NCI-H187 treated with DMSO at 0.1 percent for 48 hours (cell line): ENCODE data around the gene OR13C3.
"Not testable (repeated sequence)": the region's sequence is repeated elsewhere in the genome, so short reads cannot be mapped to it uniquely, and the experiment has no call there.

ENCODE experiments used
- DNase-seq: peaks from one replicate; lab custom pipeline; 2025; lab: John Stamatoyannopoulos, UW

OR13C3 gene

DNA sequence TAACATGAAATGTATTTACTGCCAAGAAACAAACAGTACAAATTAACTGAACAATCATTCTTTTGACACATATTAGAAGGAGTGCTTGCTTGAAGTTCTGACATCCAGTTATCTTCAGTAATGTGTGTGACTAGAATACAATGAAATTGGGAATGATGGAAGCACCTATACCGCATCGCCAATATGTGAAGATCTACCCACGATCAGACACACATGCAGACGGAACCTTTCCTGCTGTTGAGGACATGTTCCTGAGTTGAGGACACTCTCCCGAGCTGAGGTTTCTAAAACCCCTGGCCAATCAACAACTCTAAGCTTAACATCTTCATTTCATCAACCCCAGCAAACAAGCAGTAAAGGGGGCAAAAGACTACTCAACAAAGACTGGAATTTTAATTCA, at the start of gene OR13C3:
Gene OR13C3, minus strand, starts transcription at position 101 of the 400 bp plus-strand sequence. CDS start 133 bp downstream, outside the sequence.
- no peak for DNase-seq

DNA sequence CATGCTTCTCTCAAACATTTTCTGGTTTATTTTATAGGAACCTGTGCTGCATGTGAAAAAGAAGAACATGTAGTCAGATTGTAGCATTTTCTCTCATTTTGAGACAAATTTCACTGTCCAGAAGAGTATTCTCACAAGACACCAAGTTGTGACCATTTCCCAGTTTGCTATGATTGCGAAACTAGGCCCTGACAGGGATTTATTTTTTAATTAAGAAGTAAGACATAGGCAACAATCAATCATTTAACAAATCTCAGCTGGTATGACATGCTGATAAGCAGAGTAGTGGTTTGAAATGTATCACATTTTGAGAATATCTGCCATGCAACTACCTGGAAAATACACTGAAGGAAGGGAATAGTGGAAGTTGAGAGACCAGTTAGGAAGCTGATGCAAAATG, 43.9 kb upstream of the OR13C3 start:
- no peak for DNase-seq

GRCh38 chr9:104577263-104577662, 40.6 kb upstream of the OR13C3 start:
- no peak for DNase-seq

GRCh38 chr9:104575456-104575855, 38.8 kb upstream of the OR13C3 start:
- no peak for DNase-seq

DNA sequence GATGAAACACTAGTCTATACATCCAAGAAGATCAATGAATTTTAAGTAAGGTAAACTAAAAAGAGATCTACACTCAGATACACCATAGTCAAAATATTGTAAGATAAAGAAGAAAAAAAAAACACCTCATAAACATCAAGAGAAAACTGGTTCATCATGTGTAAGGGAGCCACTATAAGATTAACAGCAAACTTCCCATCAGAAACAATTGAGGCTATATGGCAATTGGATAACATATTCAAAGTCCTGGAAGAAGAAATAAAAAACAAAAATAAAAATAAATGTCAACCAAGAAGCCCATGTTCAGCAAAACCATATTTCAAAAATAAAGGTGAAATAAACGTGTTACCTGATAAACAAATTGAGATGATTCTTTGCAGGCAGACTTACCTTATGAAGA, 36.0 kb upstream of the OR13C3 start:
- no peak for DNase-seq

GRCh38 chr9:104568868-104569267, 32.2 kb upstream of the OR13C3 start, which contains the start of gene OR13C8:
TSS of gene OR13C8 (plus strand) at chr9:104569168. CDS start at chr9:104569168, 0 bp downstream.
- DNase-seq = no peak

- no peak for DNase-seq
Measured at GRCh38 chr9:104564358-104564757, 27.7 kb upstream of the OR13C3 start.

DNA sequence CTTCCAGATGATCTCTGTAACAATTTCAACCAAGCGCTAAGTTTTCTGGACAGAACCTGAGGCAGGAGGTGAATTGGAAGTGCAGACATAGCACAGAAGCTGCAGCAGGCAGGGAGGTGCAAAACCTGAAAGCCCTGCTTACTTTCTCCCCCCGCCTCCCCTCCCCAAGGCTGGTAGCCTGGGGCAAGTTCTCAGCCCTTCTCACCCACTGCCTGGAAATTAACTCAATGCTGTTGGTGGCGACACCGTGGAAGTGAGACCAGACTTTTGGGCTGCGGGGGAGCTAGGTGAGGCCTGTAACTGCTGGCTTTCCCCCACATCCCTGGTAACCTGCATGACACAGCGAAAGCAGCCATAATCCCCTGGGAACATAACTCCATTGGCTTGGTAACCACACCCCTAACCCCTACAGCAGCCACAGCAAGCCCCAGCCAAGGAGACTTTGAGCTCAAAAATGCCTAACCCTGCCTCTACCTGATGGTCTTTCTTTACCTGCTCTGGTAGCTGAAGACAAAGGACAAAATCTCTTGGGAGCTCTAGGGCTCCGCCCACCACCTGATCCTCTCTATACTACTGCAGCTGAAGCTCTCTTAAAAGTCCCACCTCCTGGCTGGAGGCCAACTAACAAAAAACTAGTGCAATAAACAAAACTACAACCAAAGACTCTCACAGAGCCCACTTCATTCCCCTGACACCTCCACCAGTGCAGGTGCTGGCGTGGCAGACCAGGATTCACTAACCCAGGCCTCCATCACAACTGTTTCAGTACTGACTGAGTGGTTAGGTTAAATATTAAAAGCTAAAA, 20.4 kb upstream of the OR13C3 start:
- DNase-seq = no peak

DNA sequence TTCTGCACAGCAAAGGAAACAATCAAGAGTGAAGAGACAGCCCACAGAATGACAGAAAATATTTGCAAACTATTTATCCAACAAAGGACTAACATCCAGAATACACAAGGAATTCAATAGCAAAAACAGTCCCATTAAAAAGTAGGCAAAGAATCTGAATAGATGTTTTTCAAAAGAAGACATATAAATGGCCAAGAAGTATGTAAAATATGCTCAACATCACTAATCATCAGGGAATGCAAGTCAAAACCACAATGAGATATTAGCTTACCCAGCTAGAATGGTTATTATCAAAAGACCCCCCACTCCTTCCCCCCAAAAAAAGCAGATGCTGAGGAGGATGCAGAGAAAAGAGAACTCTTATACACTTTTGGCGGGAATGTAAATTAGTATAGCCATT, 18.9 kb upstream of the OR13C3 start:
- no peak for DNase-seq

GRCh38 chr9:104553261-104553660, 16.6 kb upstream of the OR13C3 start:
- no peak for DNase-seq

DNA sequence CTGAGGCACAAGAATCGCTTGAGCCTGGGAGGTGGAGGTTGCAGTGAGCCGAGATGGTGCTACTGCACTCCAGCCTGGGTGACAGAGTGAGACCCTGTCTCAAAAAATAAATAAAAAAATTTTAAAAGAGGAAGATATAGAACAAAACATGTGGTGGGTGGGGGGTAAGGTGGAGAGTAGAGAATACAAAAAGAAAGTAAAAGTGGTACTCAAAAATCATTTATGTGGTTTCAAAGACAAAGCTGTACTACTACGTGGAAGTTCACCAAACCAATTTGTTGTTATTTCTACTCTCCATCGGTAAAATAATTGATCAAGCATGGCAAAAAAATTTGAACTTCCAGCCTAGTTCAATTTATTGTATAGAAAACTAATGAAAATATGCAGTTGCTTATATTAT, 8.0 kb upstream of the OR13C3 start:
- DNase-seq = no peak

DNA sequence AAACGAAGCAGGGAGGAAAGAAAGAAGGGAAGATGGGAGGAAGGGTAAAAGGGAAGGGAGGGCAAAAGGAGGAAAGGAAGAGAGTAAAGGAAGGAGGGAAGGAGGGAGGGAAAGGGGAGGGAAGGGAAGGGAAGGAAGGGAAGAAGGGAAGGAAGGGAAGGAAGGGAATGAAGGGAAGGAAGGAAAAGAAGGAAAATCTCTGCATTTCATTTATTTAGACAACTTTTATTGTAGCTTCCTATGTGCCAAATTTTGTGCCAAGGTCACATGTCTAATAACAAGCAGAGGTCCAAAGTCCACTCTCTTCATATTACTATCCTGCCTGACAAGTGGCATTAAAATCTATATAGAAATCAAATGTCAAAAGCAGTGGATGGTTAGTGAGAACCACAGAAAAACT, 2.6 kb upstream of the OR13C3 start:
- DNase-seq = no peak

DNA sequence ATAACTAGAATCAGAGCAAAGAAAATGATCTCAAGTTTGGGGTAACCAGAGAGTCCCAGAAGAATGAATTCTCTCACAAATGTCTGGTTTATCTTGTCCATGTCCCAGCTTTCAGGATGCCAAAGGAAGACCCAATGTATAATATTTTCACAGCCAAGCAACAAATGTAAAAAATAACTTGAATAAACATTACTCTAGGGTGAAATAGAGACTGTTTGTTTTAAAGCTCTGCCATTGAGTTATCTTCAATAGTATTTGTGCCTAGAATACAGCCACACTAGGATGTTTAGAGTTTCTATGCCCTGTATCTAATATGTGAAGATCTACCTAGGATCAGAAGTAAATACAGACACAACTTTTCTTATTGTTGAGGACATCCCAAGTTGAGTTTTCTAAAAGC, 9.5 kb downstream of the OR13C3 start, which contains the start of gene OR13C4:
Gene OR13C4, minus strand, starts transcription at position 101 of the 400 bp plus-strand sequence. Its CDS starts 0 bp downstream, at position 101.
- no peak for DNase-seq

DNA sequence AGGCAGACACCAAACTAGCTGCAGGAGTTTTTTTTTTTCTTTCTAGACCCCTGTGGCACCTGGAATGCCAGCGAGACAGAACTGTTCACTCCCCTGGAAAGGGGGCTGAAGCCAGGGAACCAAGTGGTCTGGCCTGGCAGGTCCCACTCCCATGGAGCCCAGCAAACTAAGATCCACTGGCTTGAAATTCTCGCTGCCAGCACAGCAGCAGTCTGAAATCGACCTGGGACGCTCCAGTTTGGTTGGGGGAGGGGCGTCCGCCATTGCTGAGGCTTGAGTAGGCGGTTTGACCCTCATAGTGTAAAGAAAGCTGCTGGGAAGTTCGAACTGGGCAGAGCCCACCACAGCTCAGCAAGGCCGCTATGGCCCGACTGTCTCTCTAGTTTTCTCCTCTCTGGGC, 16.4 kb downstream of the OR13C3 start:
- DNase-seq = not testable (repeated sequence)

- DNase-seq = no peak
Measured at GRCh38 chr9:104514901-104515300, 21.8 kb downstream of the OR13C3 start.

DNA sequence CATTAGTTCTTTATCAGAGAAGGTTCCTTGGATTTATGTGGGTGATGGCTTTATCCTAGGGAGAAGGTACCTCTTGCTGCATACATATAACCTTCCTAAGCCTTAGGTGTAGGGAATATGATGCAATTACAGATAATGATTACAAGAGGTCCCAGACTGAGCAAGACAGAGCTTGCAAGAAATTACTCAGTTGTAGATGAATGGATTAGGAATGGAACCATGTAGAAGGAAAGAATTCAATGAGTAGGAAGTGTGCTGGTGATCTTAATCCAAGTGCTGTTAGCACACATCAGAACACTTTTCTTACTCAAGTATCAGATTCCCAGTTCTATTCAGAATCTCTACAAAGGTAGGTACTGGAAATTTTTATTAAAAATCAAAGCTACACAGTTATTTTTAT, 30.1 kb downstream of the OR13C3 start:
- no peak for DNase-seq

DNA sequence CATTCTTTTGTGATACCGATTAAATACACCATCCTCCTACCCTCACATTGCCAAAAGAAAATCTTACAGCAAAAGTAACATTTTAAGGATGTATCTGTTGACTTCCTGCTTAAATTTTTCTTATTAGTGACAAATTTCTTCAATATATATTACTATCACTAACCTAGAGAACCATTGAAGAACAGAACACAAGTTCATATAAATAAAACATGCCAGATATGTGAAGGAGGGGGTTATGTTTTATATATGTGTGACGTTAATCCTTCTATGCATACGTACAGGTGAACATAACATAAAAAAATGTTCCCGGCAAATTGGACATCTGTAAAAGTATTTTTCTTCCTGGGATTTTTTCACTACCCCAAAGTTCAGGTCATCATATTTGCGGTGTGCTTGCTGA, 32.7 kb downstream of the OR13C3 start, which contains the start of gene OR13F1:
Gene OR13F1, plus strand, starts transcription at position 301 of the 400 bp plus-strand sequence. Its CDS starts 0 bp downstream, at position 301.
- no peak for DNase-seq

GRCh38 chr9:104503440-104503839, 33.2 kb downstream of the OR13C3 start:
- DNase-seq = no peak

- DNase-seq = no peak
Measured at GRCh38 chr9:104494808-104495207, 41.8 kb downstream of the OR13C3 start.
